ENCODE results near the gene NRM. TPM values are rescaled to one million over a fixed set of nuclear protein-coding genes. Genes with fewer than 3 reads are reported as not detected.

NRM gene
- total RNA-seq, 1 experiment from 2014 or later: 13.6 TPM

DNA sequence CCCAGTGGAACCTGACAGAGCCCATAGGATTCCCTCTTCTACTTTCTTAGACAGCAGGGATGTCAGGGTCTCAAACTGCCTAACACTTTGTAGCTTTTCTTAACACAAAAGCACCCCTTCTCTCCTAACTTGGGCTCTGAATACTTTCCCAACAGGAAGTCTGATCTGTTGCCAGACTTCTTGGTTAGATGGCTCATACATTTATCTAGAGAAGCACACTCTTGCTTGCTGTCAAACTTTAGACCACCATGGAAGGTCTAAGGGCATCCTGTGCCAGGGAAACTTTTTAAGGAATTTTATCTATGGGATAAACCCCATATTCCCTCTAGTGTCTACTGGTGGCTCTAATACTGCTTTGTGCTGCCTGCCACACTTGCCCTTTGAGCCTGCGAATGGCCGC lies 47.1 kb downstream of the NRM start:
- ChIA-PET CTCF (no interaction called here), RAD21 (ENCODE audit: low non-redundant PET in 1 of 2, low total read pairs in 2 of 2, uncharacterized antibody in 2 of 2, unreplicated experiment in 2 of 2) (no interaction called here), POLR2A (no interaction called here)
- peaks cover 12% of the 10 kb centered on the region for H3K79me2 ChIP-seq (ENCODE audit: insufficient read depth, low read length)
- TF ChIP-seq SRF (IDR thresholded peaks at IDR 0.05; ENCODE audit: low read depth) (no peak), POLR2A (IDR thresholded peaks at IDR 0.05; ENCODE audit: borderline replicate concordance, extremely low read depth, insufficient read depth, insufficient read length) (no peak), YY1 (IDR thresholded peaks at IDR 0.05; ENCODE audit: extremely low read depth, insufficient replicate concordance, low read depth, low read length) (no peak), POLR2AphosphoS5 (IDR thresholded peaks at IDR 0.05; ENCODE audit: low read depth, low read length) (no peak), JUND (IDR thresholded peaks at IDR 0.05) (no peak), ELF1 (IDR thresholded peaks at IDR 0.05; ENCODE audit: borderline replicate concordance, low read depth) (no peak), CEBPB (IDR thresholded peaks at IDR 0.05; ENCODE audit: low read depth) (no peak), ZNF274 (IDR thresholded peaks at IDR 0.05; ENCODE audit: low read depth, low read length) (no peak), REST (IDR thresholded peaks at IDR 0.05; ENCODE audit: low read depth) (no peak), SP1 (IDR thresholded peaks at IDR 0.05; ENCODE audit: low read depth) (no peak), EGR1 (IDR thresholded peaks at IDR 0.05; ENCODE audit: low read depth) (no peak), EZH2 (IDR thresholded peaks at IDR 0.05) (no peak), EZH2phosphoT487 (IDR thresholded peaks at IDR 0.05; ENCODE audit: borderline replicate concordance) (no peak), ZFX (IDR thresholded peaks at IDR 0.05) (no peak), CTCF (IDR thresholded peaks at IDR 0.05 in 2 of 3, conservative IDR thresholded peaks at IDR 0.05 in 1 of 3; ENCODE audit: borderline replicate concordance in 1 of 3, insufficient read depth in 1 of 3, low read depth in 2 of 3, low read length in 2 of 3) (no peak), CBX3 (IDR thresholded peaks at IDR 0.05; ENCODE audit: low read depth) (no peak)
- TF ChIP-seq, protein P1, sequence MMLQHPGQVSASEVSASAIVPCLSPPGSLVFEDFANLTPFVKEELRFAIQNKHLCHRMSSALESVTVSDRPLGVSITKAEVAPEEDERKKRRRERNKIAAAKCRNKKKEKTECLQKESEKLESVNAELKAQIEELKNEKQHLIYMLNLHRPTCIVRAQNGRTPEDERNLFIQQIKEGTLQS (IDR thresholded peaks at IDR 0.05): no peak
- TF ChIP-seq, protein P2, sequence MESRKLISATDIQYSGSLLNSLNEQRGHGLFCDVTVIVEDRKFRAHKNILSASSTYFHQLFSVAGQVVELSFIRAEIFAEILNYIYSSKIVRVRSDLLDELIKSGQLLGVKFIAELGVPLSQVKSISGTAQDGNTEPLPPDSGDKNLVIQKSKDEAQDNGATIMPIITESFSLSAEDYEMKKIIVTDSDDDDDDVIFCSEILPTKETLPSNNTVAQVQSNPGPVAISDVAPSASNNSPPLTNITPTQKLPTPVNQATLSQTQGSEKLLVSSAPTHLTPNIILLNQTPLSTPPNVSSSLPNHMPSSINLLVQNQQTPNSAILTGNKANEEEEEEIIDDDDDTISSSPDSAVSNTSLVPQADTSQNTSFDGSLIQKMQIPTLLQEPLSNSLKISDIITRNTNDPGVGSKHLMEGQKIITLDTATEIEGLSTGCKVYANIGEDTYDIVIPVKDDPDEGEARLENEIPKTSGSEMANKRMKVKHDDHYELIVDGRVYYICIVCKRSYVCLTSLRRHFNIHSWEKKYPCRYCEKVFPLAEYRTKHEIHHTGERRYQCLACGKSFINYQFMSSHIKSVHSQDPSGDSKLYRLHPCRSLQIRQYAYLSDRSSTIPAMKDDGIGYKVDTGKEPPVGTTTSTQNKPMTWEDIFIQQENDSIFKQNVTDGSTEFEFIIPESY (IDR thresholded peaks at IDR 0.05; ENCODE audit: extremely low read depth, insufficient replicate concordance, low read length): no peak
- TF ChIP-seq, protein P3, sequence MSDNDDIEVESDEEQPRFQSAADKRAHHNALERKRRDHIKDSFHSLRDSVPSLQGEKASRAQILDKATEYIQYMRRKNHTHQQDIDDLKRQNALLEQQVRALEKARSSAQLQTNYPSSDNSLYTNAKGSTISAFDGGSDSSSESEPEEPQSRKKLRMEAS (IDR thresholded peaks at IDR 0.05): no peak
- H3K4me3 ChIP-seq (replicated peaks in 1 of 2; ENCODE audit: low read depth in 1 of 2, low read length in 2 of 2): no peak overlapping the region
- H3K27me3 ChIP-seq (ENCODE audit: insufficient read depth, low read length): no peaks in the 10 kb centered on the region
- BruUV-seq (replicated peaks): no TSS peak
- no peak overlapping the region for H3K27ac ChIP-seq (ENCODE audit: low read depth, low read length)
- DNase-seq (ENCODE audit: low read depth, low spot score): no peak
- H3K4me1 ChIP-seq (ENCODE audit: control insufficient read depth in 1 of 2, insufficient read depth in 2 of 2, low read length in 2 of 2): peaks cover 6 to 15% of the 10 kb centered on the region in 2 experiments
- H3K9ac ChIP-seq (ENCODE audit: low read length): no peak overlapping the region
- no peak overlapping the region for H2AFZ ChIP-seq (ENCODE audit: low read depth, low read length, poor library complexity, severe bottlenecking)
- no peaks in the 10 kb centered on the region for H4K20me1 ChIP-seq (ENCODE audit: insufficient read depth)
- intact Hi-C loops (cut with micrococcal nuclease): no loop called here
- no peak overlapping the region for H3K4me2 ChIP-seq (ENCODE audit: low read length)
- peaks cover 13 to 16% of the 10 kb centered on the region in 2 experiments; a peak in 3 of 4 replicates for H3K36me3 ChIP-seq (ENCODE audit: control insufficient read depth in 1 of 2, insufficient read depth in 2 of 2, low read length in 2 of 2)
- no peaks in the 10 kb centered on the region for H3K9me2 ChIP-seq (ENCODE audit: insufficient read depth)
- ATAC-seq: no peak
- no peaks in the 10 kb centered on the region for H3K9me3 ChIP-seq (ENCODE audit: control insufficient read depth in 1 of 2, insufficient read depth in 1 of 2, low read depth in 1 of 2, low read length in 2 of 2)
